Left renal pelvis (tissue), 4 donors: ENCODE results near the gene ZBTB25. TPM values are rescaled to one million over a fixed set of nuclear protein-coding genes. Genes with fewer than 3 reads are reported as not detected.

ENCODE experiments used
- DNase-seq, 4 donors: peaks; one replicate each; pipeline ENCODE4 v3.0.0-alpha.2; 2013; ENCODE audit warnings: low read depth in 4 of 4, low spot score in 3 of 4
- polyA plus RNA-seq, 4 donors: library from polyadenylated mRNA; unstranded; fragments of 120-200 nt; gene quantifications; one replicate each; pipeline ENCODE4 v1.2.1, GENCODE V29; 2013; ENCODE audit not compliant: insufficient read length in 4 of 4

ZBTB25 gene
- polyA plus RNA-seq, 4 donors = 9.0 to 14.4 (median 11.4) TPM

DNA sequence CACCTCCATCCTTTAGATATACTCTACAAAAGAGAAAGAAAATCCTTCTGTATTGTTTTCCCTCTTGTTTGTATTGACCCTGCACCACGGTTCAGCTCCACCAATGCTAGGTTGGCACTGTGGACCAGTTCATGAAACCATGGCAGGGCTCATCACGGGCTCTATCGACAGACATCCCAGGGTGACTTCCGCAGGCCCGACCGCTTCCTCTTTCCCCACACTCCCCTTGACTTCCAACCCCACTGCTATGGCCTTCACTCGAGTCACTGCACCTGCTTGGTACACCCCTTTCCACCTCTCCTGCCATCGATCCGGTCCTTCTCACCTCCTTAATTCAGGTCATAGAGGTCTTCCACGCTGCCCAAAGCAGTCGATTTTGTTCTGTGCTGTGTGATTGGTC, 59.5 kb downstream of the ZBTB25 start:
- no peak for DNase-seq

DNA sequence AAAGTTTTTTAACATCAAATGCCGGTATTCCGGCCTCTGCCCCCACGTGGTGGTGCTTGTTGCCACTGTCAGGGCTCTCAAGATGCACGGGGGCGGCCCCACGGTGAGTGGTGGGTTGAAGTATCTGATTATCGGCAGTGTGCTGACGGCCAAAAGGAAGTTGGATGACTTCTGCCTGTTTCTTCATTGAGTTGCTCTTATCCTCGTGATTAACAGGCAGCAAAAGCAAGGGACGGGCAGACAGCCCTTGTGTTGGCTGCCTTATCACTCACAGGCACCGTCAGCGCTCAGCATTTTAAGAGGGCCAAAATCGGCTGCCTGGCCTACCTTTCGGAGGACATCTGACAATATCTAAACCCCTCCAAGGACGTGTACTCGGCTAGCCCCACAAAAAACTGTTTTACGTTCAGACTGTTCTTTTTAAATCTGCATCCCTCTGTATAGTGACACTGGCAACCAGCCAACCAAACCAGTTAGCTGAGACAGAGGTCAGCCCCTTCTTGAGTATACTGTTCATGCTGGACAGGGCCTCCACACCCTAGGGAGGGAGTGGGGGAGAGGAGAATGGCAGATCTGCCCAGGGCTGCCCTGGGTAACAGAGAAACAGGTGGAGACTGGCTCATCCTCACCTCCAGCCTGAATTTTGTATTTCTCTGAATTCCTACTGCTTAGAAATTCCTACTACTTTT, 61.2 kb downstream of the ZBTB25 start:
- no peak for DNase-seq

- DNase-seq = no peak
These were observed 63.1 kb downstream of the ZBTB25 start for GRCh38 chr14:64440494-64440893.

DNA sequence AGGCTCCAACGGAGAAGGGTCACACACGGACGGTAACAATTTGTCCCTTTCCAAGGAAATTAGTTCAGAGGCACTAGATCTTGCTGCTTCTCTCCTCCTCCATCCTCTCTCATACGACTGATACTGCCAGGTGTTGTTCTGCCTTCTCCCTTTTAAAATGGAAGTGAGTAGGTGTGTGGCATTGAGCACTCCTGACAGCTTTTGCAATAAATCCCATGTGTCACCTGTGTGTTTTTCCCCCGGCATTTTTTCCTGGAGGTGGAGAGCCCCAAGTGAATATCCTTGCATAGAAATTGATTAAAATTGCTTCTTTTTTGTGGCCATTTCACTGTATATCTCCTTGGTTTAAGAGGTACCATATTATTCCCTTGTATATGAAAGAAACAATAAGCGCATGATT, 64.5 kb downstream of the ZBTB25 start:
- DNase-seq = no peak

GRCh38 chr14:64438181-64438841, 65.3 kb downstream of the ZBTB25 start:
- DNase-seq = no peak

DNA sequence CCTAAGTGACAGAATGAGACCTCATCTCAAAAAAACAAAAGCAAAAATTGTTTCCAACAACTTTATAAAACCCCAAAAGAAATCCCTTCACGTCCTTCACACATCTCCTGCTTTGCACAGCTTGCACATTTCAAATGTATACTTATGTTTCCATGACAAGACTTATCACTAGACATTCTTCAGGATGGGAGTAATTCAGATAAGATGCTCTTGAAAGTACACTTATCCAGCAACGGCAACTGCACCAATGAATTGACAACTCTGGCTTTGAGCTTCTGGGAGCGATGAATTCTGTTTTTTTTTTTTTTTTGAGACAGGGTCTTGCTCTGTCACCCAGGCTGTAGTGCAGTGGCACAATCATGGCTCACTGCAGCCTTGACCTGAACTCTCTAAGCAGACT, 69.1 kb downstream of the ZBTB25 start:
- DNase-seq = no peak

DNA sequence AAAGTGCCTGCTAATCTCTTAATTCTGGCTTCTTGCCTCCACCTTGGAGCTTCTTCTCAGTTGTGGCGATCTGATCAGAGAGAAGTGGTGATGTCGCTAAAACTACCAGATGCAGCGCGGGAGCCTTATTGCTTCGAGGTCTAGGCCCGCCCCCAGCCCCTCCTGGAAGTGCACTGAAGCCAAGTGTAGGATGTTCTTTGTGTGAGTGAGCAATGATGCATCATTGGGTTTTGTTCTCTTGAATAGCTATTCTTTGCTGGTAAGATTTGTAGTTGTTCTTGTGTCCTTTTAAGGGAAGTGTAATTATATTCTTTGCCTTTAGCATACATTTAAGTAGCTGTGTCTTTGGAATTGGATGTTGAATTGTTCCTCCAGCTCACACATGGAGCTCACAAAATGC, 79.7 kb downstream of the ZBTB25 start:
- no peak for DNase-seq

GRCh38 chr14:64422756-64423155, 80.9 kb downstream of the ZBTB25 start:
- no peak for DNase-seq

- DNase-seq = no peak
These were observed 81.6 kb downstream of the ZBTB25 start for GRCh38 chr14:64422005-64422404.

DNA sequence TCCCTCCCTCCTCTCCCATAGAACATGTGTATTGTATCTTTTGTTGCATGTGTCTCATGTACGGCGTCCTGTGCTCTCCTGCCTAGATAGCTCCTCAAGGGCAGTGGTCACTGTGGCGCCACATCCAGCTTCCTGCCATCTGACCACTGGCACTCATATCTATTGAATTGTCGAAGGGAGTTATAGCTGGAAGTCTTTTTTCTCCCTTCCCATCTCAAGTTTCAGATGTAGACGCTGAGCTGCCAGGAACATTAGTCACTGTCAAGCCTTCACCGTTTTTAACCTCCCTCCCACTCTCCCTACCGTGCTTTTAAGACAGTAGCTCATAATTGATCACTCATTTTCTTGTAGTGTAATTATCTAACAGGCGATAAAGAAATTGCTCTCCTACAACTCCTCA, 82.5 kb downstream of the ZBTB25 start:
- DNase-seq = no peak

DNA sequence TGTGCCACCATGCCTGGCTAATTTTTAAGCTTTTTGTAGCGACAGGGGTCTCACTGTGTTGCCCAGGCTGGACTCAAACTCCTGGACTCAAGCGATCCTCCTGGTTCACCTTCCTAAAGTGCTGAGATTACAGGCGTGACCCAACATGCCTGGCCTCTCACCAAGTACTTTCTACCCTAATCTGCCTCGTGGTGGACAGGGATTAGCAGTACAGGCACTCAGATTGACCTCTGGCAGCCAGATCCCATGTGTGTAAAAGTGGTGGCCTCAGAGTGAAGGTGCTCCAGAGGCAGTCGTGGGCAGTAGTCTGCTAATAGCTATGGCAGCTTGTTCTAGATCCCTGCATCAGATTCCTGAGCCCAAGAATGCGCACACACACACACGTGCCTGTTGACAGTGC, 84.6 kb downstream of the ZBTB25 start:
- DNase-seq = no peak

GRCh38 chr14:64417771-64418125, 85.9 kb downstream of the ZBTB25 start:
- DNase-seq = no peak

- DNase-seq = no peak
These were observed 86.4 kb downstream of the ZBTB25 start for GRCh38 chr14:64417055-64417770.

GRCh38 chr14:64416348-64416932, 87.2 kb downstream of the ZBTB25 start:
- DNase-seq = no peak

GRCh38 chr14:64412237-64412636, 91.4 kb downstream of the ZBTB25 start:
- DNase-seq = no peak

DNA sequence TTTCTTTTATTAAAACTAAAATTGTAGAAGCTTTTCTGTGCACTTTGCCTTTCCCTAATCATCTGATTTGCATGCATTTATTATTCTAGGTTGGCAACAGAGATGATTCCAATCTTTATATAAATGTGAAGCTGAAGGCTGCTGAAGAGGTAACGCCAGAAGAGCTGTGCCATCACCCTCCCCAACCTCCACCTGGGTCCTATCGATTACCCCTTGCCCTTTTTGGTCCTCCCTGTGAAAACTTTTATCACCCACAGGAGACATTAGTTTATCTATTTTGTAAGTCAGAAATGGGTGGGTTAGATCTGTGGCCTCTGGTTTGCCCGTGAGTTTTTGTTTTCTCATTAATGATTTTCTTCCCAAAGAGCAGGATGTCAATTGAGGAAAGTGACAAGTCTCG, 92.6 kb downstream of the ZBTB25 start:
- no peak for DNase-seq

DNA sequence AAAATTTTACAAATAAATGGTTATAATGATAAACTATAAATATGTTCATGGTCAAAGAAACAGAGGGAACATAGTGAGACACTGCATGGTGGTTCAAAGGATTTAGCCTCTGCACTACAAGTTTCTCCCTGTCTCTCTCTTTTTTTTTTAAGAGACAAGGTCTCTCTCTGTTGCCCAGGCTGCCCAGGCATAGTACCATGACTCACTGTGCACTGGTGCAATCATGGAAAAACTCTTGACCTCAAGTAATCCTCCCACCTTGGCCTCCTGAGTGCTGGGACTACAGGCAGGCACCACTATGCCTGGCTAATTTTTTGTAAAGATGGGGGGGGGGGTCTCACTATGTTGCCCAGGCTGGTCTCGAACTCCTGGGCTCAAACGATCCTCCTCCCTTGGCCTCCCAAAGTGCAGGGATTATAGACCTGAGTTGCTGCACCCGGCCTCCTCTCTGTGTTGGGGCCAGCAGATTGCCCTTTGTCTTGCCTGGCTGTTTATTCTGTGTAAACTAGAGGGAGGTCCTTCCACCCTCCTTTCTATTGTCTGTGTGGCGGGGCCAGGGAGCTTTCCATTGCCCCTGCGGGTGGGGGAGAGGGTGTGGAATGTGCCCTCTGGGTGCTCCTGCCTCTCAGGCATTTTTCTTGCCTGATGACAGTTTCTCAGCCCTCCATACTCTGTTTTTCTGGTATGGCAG, 93.4 kb downstream of the ZBTB25 start:
- DNase-seq = no peak

DNA sequence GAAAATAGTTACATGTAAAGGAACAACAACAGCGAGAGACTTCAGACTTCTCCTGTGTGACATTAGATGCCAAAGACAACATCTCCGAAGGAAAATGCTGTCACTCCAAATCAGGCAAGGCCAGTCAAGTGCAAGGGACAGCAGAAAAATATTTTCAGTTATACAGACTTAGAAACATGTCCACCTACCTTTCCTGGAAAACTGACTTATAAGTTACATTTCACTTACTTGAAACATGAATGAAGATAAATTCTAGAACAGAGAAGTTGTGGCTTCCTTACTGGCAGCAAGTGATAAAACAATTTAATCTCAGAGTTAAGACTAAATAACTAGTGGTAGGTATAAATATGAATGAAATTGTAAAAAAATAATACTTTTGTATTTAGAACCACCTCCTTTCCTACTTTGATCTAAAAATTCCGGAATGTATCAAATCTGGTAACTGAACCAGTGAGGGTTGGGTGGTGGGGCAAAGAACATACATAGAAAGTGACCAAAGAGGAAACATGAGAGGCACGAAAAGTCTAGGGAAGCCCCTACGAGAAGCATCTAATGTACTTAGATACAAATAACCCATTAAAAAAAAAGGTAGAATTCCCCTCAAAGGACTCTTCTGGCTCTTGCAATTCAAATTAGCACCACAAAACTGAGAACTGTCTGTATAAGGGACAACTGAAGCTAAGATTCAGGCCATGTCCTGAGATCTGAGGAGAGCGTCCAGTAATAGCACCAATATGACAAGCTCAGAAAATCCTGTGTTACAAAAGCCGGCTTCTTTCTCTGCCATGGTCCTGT, 94.3 kb downstream of the ZBTB25 start:
- no peak for DNase-seq

DNA sequence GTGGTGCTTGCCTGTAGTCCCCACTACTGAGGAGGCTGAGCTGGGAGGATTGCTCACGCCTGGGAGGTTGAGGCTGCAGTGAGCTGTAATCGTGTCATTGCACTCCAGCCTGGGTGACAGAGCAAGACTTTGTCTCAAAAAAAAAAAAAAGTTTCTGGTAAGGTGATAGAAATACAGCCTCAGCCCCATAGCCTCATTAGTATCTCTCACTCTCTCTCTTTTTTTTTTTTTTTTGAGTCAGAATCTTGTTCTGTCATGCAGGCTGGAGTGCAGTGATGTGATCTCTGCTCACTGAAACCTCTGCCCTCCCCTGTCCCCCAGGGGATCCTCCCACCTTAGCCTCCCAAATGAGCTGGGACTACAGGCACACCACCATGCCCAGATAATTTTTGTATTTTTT, 96.3 kb downstream of the ZBTB25 start:
- no peak for DNase-seq

DNA sequence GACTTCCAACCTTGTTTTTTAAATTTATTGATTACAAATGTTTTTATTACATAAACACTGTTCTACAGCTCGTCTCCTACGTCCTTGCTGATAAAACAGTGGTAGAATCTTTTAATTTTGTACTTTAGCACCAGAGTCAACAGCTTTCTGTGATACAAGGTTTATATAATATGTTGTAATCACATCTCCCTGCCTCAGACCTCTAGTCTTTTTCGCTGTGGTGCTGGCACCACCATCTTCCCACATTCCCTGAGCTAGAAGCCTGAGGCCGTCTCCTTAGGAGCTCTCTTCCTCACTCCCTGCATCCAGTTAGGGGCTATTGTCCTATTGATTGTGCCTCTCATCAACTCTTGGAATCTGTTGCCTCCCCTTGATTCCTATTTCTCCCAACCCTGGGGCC, 98.3 kb downstream of the ZBTB25 start:
- DNase-seq = no peak
